ENCODE measurements around the gene BABAM2. TPM values are rescaled to one million over a fixed set of nuclear protein-coding genes. Genes with fewer than 3 reads are reported as not detected.
"Not testable (repeated sequence)": the region's sequence is repeated elsewhere in the genome, so short reads cannot be mapped to it uniquely, and the experiment has no call there.

Gene BABAM2
- total RNA-seq, 1 experiment from 2014 or later: 43.5 TPM

- H3K4me3 Mint-ChIP-seq (ENCODE audit: low read depth, unreplicated experiment): no peak overlapping the region
- H3K36me3 Mint-ChIP-seq (ENCODE audit: insufficient read depth, unreplicated experiment): no peaks in the 10 kb centered on the region
- DNase-seq: no peak
- CTCF ChIA-PET: interaction anchor here (0.5 to 0.8 kb wide), 2 partner anchors 11 to 73 kb away, joined by 3 to 4 read pairs; no protein-coding TSS in a partner anchor
- H3K9me3 Mint-ChIP-seq (ENCODE audit: low read depth, unreplicated experiment): no peaks in the 10 kb centered on the region
- no peaks in the 10 kb centered on the region for H3K27me3 Mint-ChIP-seq (ENCODE audit: unreplicated experiment)
- no TSS peak for BruUV-seq (replicated peaks)
- intact Hi-C loops (cut with micrococcal nuclease; ENCODE audit: unreplicated experiment): no loop called here
- no peak for TF ChIP-seq CTCF (IDR thresholded peaks at IDR 0.05; ENCODE audit: unreplicated experiment)
- H3K27ac Mint-ChIP-seq (ENCODE audit: unreplicated experiment): no peak overlapping the region
- peaks cover 2% of the 10 kb centered on the region for H3K4me1 Mint-ChIP-seq (ENCODE audit: low read depth, unreplicated experiment)
These were observed 443.3 kb downstream of the BABAM2 start for GRCh38 chr2:28333606-28334526.

GRCh38 chr2:28334527-28334894 lies 444.0 kb downstream of the BABAM2 start:
- BruUV-seq (replicated peaks): no TSS peak
- DNase-seq: no peak
- TF ChIP-seq CTCF (IDR thresholded peaks at IDR 0.05; ENCODE audit: unreplicated experiment): no peak
- peaks cover 9% of the 10 kb centered on the region for H3K4me1 Mint-ChIP-seq (ENCODE audit: low read depth, unreplicated experiment)
- CTCF ChIA-PET: no interaction called here
- H3K27me3 Mint-ChIP-seq (ENCODE audit: unreplicated experiment): no peaks in the 10 kb centered on the region
- no peak overlapping the region for H3K27ac Mint-ChIP-seq (ENCODE audit: unreplicated experiment)
- intact Hi-C loops (cut with micrococcal nuclease; ENCODE audit: unreplicated experiment): no loop called here
- H3K36me3 Mint-ChIP-seq (ENCODE audit: insufficient read depth, unreplicated experiment): no peaks in the 10 kb centered on the region
- no peak overlapping the region for H3K4me3 Mint-ChIP-seq (ENCODE audit: low read depth, unreplicated experiment)
- H3K9me3 Mint-ChIP-seq (ENCODE audit: low read depth, unreplicated experiment): no peaks in the 10 kb centered on the region

GRCh38 chr2:28335265-28335664 lies 444.7 kb downstream of the BABAM2 start:
- H3K9me3 Mint-ChIP-seq (ENCODE audit: low read depth, unreplicated experiment); H3K27ac Mint-ChIP-seq (ENCODE audit: unreplicated experiment); H3K4me1 Mint-ChIP-seq (ENCODE audit: low read depth, unreplicated experiment); BruUV-seq (replicated peaks); H3K27me3 Mint-ChIP-seq (ENCODE audit: unreplicated experiment); DNase-seq; H3K36me3 Mint-ChIP-seq (ENCODE audit: insufficient read depth, unreplicated experiment); intact Hi-C loops (cut with micrococcal nuclease; ENCODE audit: unreplicated experiment); H3K4me3 Mint-ChIP-seq (ENCODE audit: low read depth, unreplicated experiment): not testable (repeated sequence)
- CTCF ChIA-PET: interaction anchor here (0.9 to 1.1 kb wide), 2 partner anchors 60 to 583 kb away, joined by 3 to 5 read pairs; no protein-coding TSS in a partner anchor

- peaks cover 9% of the 10 kb centered on the region for H3K4me1 Mint-ChIP-seq (ENCODE audit: low read depth, unreplicated experiment)
- intact Hi-C loops (cut with micrococcal nuclease; ENCODE audit: unreplicated experiment): no loop called here
- CTCF ChIA-PET: interaction anchor here (0.6 to 1.1 kb wide), 3 partner anchors 18 to 583 kb away, joined by 3 to 5 read pairs (median 4); no protein-coding TSS in a partner anchor
- no peak overlapping the region for H3K27ac Mint-ChIP-seq (ENCODE audit: unreplicated experiment)
- no peaks in the 10 kb centered on the region for H3K9me3 Mint-ChIP-seq (ENCODE audit: low read depth, unreplicated experiment)
- DNase-seq: no peak
- BruUV-seq (replicated peaks): no TSS peak
- H3K4me3 Mint-ChIP-seq (ENCODE audit: low read depth, unreplicated experiment): no peak overlapping the region
- H3K27me3 Mint-ChIP-seq (ENCODE audit: unreplicated experiment): no peaks in the 10 kb centered on the region
- H3K36me3 Mint-ChIP-seq (ENCODE audit: insufficient read depth, unreplicated experiment): no peaks in the 10 kb centered on the region
- TF ChIP-seq CTCF (IDR thresholded peaks at IDR 0.05; ENCODE audit: unreplicated experiment): no peak
These were observed 445.1 kb downstream of the BABAM2 start for GRCh38 chr2:28335666-28336065.
